DND-41 (cell line): Measurements from ENCODE around the gene MAT1A.
"Not testable (repeated sequence)": the region's sequence is repeated elsewhere in the genome, so short reads cannot be mapped to it uniquely, and the experiment has no call there.

Experiments used
- EZH2 ChIP-seq: IDR thresholded peaks from 3 replicates; pipeline ENCODE4 v1.6.1; 2012; ENCODE audit warnings: borderline replicate concordance, low read depth, mild to moderate bottlenecking, moderate library complexity, low read length, inconsistent platforms; ENCODE audit not compliant: severe bottlenecking
- TF ChIP-seq, protein P1 (sequence below): IDR thresholded peaks from 2 replicates; pipeline ENCODE4 v1.5.1; 2012; ENCODE audit warnings: borderline replicate concordance, low read length, moderate library complexity, mild to moderate bottlenecking; ENCODE audit not compliant: poor library complexity, severe bottlenecking; ENCODE audit errors: extremely low read depth

GRCh38 chr10:80251703-80252280, 37.7 kb downstream of the MAT1A start:
- TF ChIP-seq, protein P1, sequence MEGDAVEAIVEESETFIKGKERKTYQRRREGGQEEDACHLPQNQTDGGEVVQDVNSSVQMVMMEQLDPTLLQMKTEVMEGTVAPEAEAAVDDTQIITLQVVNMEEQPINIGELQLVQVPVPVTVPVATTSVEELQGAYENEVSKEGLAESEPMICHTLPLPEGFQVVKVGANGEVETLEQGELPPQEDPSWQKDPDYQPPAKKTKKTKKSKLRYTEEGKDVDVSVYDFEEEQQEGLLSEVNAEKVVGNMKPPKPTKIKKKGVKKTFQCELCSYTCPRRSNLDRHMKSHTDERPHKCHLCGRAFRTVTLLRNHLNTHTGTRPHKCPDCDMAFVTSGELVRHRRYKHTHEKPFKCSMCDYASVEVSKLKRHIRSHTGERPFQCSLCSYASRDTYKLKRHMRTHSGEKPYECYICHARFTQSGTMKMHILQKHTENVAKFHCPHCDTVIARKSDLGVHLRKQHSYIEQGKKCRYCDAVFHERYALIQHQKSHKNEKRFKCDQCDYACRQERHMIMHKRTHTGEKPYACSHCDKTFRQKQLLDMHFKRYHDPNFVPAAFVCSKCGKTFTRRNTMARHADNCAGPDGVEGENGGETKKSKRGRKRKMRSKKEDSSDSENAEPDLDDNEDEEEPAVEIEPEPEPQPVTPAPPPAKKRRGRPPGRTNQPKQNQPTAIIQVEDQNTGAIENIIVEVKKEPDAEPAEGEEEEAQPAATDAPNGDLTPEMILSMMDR: not testable (repeated sequence)
- not testable (repeated sequence) for TF ChIP-seq EZH2
